Medulla oblongata (tissue), 1 donor: ENCODE results near the gene DLG2.
A peak's percentile ranks its signal among the peaks of the same experiment; 100 is the strongest.

Source experiments
- DNase-seq: peaks from one replicate; pipeline ENCODE4 v3.0.0-alpha.2; 2015; ENCODE audit errors: extremely low spot score

The DLG2 gene

DNA sequence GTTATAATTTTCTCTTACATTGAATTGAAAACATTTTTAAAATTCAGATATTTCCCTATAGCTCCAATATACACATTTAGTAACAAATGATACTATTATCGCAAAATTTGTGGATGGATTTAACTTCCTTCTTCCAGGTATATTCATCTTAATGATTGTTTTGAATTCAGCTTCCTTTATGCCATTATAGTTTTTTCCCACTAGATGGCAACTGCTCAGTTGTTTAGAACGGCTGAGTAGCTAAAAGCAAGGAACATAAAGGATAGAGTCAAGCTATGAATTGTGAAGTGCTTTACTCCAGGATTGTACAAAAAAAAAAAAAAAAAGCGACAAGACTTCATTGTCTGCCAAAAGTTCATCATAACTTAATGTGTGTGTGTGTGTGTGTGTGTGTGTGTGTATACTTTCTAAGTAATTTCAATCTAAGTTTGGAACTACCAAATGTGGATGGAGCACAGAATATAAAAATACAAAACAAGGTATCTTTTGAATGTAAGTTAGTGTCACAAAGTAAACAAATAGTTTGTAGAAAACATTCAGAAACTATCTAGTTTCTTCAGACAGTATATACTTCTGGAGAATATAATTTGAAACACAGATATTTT is 846.4 kb downstream of the DLG2 start:
- peak; percentile 41 for DNase-seq

DNA sequence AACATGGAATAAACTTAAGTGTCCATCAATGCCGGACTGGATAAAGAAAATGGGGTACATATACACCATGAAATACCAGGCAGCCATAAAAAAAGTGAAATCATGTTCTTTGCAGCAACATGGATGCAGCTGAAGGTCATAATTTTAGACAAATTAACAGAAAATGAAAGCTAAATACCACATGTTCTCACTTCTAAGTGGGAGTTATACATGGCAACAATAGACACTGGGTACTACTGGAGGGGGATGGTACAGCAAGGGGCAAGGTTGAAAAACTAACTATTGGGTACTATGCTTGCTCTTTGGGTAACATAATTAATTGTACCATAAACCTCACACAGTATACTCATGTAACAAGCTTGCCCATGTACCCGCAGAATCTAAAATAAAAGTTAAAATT is 851.6 kb downstream of the DLG2 start:
- no peak for DNase-seq

DNA sequence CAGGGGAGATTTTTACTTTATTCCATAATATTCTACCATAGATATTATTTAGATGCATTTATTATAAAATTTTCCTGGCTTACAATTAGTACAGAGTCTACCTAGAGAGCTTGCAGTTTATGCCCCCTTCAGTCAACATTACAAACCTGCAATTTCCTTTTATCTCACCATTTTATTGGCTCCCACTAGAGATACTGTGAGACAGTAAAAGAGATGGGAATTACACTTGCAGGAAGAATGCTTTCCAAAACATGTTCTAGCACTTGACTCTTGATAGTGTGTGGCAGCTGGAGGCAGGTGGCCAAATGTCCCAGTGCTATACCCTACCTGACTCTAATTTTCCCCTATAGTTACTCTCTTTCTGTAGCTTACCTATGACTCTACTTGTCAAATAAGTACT is 863.2 kb downstream of the DLG2 start:
- DNase-seq, result no peak

DNA sequence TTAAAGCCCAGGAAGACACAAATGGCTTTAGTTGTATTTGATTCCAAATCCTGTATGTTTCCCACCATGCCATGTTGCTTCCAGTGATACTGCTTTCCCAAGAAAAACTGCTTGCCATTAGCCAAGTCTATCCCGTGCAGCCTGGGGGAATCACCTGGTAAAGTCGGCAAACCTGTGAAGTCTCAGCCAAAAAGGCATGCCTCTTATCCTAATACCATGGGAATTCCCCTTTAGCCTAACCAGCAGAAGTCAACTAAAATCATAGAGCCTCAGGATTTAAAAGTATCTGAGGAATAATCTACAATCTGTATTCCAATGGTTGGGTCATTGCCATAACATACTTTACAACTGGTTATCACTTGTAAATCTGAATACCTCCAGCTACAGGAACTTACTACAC is 869.4 kb downstream of the DLG2 start:
- no peak for DNase-seq

DNA sequence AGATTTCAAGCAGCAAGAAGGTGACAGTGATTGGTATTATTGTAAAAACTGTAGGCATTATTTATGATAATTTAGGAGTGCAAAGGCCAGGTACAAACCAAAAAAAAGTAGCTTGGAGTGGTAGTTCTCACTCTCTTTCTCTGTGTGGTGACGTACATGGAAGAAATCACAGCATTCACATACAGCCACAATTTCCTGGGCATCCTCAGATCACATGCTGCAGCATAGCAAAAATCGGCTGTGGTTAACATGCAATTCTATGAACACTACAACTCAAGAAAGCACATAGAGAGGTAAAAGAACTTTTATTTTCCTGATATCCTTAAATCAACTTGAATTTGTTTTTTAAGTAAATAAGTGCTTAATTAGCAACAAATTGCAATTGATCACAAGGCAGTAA is 875.8 kb downstream of the DLG2 start:
- no peak for DNase-seq

DNA sequence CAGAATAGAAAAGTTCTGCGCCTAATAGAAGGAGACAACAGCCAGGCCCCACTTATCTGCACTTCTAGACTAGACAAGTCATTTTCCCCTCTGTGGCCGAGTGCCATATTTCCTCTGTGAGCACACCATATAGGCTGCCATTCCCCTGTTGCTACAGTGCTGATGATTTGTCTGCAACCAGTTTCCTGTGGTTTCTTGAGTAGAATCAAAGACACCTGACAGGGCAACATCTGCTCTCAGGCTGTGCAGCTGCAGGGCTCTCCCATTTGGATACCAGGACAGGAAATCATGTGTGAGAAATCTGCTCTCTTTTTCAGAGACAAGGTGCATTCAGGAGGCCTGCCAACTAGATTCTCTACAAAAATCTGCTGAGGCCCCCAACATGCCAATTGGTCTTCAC is 879.3 kb downstream of the DLG2 start:
- DNase-seq, result no peak

DNA sequence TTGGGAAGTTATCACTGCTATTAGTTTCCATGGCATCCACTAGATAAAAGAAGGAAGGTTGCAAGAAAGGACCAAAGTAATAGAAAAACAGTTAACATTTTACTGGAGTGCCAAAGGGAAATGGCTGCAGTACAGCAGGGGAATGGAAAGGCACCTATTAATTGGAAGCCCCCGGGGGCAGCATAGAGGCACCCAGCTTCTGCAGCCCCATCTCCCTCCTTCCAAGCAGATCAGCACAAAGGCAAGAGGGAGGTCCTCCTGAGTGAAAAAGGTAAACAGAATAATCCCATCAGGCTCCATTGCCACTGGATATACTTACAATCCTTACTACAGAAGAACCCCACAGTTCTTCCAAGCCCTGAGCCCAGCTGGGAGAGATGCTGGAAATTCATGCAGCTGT is 887.1 kb downstream of the DLG2 start:
- DNase-seq, result no peak

DNA sequence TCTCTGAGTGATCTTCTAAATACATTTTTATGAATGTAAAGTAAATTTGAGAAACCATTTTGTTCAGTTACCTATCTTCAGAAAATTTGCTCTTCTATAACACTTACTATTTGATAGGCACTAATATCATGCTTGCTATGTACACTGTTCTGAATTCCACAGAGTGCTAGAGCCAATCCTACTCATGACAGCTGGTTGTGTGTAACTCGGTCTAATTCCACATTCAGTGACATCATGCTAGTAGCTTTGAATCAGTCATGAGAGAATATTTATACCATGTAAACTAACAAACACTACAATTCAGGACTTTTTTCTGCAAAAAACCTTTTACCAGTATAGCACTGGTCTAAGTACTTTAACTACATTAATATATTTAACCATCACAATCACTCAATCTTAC is 902.9 kb downstream of the DLG2 start:
- no peak for DNase-seq

DNA sequence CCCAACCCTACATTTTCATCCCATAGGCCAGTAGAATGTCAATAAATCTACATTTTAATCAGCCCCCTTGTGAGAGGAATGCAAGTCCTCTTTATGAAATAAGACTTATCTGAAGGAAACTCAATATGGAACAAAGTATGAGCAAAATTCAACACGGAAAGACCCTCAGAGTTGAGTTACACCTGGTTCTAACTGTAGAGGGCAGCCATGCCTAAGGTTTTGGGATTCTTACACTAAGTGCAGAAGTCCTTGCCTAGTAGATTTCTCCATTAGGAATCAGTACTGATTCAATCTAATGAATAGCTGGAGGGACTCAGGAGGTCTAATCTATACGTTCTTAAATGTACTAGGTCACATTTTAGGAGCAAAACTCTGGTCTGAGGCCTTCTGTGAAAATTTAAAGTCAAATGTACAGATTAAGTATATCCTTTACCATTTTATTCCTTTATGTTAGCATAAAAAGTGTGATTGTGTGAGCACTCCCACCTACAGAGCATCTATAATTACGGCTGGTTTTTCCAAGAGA is 904.5 kb downstream of the DLG2 start:
- peak; percentile 6 for DNase-seq

DNA sequence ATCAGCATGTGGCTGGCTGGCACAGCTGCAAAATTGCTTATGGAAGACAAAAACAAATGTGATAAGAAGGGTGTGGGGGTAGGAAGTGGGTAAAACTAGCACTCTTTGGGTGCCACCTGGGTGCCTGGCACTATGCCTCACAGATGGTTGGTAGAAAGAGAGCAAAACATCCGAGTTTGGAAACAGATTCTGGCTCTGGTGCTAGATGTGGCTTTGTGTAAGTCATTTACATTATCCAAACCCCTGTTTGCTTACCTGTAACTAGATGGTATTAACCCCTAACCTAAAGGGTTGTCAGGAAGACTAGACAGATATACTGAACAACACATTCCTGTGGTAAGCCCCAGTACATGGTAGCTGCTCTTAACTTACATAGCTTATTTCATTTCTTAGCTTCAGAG is 905.6 kb downstream of the DLG2 start:
- DNase-seq, result no peak

DNA sequence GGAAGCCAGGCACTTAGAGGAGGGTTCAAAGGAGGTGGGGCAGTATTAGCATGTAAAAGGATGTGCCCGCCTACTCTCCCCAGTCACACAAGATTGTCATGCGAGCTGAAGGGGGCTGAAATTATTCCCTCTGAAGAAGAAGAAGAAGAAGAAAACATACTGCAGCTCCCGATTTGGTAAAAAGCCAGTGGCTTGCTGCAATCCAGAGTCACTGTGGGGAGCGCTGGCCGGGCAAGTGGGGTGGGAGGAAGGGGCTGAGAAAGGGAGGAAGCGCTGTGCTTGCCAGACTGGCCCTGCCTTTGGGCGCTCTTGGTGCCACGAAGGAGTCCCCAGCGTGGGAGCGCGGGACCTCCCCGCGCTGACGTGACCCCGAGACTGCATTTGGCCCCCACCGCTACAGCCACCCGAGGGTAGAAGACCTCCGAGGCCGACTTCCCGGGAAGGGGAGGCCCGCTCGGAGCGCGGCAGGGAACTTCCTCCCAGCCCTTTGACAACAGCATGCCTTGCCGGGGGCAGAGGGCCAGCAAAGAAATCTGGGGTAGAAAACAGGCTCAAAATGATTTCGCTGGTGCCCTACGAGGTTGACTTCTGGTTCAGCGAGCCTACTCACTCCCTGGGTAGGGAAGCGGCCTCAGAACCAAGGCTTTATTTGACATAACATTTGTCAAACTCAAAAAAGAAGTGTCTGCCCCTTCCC is 906.3 kb downstream of the DLG2 start:
- peak; percentile 38 for DNase-seq

DNA sequence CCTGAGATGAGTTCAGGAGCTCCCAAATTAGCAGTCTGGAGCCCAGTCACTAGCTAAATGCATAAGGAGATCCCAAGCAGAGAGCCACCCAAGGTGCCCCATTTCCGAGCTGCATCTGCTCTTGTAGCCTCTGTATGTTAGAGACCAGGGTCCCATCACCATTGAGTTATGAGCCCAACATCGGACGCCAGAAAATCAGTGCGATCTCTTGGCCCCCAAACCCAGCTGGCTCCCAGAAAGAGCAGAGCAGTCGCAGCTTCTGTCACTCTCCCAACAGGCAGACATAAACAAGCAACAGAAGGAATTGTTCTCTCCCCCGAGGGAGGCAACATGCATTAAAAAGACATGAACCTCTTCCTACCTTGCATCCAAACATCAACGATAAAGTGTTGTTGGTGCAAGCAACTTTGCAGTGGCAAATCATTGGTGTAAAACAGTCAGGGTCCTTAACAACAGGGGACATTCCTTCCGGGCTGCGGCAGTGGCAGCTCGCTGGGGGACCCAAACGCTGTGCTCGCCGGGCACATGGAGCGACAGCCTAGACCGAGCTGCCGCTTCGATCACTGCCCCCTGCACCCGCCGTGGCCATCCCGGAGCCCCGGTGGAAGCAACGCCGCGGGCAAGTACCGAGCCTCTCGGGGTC is 907.1 kb downstream of the DLG2 start:
- DNase-seq, result peak; percentile 13

DNA sequence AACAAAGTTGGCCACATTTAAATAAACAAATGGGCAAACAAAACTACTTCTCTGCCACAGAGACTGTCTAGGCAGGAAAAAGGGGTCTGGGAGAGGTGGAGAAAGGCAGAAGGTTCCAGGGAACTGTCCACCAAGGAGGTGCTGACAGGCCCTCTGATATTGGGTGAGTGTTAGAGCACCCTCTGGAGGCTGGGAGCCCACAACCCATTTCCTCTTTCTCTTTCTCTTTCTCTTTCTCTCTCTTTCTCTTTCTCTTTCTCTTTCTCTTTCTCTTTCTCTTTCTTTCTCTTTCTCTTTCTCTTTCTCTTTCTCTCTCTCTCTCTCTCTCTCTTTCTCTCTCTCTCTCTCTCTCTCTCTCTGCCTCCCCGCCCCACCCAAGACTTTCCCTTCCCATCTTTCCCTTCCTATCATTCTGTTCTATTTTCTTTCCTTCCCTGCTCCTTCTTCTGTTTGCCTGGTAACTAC is 912.8 kb downstream of the DLG2 start:
- DNase-seq, result peak; percentile 45

DNA sequence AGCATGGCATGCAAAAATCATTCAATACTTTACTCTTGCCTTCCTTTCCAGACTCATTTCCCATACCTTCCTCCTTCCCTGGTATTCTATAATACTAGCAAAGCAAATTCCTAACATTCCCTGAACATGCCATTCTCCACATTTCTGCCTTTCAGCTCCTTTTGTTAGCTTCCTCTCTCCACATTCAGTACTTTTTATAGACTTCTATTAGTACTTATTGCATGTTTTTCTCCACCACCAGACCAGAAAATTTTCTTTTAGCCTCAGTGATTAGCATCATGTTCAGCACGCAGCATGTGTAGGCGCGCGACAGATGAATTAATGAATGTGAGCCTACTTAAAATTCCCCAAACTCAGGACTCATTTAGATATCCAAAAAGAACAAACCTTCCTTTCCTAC is 935.3 kb downstream of the DLG2 start:
- DNase-seq, result no peak

DNA sequence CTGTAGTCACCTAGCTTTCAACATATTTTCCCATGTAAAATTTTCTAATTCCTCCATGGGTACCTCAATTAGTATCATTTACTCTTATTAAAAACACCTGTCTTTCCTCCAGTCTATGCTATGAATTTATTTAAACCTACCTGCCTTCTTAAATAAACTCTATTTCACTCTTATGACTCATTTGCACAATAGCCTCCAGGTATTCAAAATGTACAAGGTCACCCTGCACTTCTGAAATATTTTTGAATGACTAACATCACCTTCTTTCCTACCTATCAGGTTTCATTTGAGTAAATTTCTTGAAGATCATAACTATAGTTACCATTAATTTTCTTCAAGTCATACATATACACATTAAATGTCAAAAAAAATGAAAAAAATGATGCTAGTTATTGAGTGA is 939.7 kb downstream of the DLG2 start:
- DNase-seq, result no peak

DNA sequence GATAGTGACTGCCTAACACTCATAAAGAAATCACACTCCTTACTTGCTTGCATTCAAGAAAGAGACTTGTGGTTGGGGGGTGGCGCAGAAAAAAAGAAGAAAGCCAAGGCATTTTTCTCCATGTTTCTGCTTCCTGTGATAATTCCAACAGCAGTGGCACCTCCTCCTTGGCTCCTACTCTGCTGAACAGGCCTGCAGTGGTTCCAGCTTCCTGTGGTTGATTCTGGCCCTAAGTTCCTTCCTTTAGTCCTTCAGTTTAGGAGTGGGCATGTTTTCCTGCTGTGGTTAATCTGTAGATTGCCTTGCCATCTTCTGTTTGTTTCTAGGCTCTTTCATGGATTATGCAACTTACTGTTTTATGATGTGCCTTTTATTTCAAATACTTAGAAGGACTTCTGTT is 940.4 kb downstream of the DLG2 start:
- no peak for DNase-seq

DNA sequence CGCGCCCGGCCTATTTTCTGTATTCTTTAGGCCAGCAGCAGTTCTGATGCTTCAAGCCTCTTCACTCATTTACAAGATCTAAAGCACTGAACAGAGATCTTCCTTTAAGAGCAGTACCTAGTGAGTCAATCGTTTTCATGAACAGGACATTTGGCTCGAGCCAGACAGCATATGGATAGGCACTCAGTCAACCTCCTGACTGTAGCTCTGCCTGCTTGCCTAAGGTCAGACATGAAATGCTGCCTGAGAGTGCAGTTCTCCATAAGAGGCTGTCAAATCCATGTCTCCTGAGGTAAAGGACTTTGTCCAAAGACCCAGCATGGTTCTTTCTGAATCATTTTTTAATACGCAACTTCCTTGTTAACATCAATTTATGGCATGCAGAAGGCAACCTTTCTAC is 941.2 kb downstream of the DLG2 start:
- no peak for DNase-seq

DNA sequence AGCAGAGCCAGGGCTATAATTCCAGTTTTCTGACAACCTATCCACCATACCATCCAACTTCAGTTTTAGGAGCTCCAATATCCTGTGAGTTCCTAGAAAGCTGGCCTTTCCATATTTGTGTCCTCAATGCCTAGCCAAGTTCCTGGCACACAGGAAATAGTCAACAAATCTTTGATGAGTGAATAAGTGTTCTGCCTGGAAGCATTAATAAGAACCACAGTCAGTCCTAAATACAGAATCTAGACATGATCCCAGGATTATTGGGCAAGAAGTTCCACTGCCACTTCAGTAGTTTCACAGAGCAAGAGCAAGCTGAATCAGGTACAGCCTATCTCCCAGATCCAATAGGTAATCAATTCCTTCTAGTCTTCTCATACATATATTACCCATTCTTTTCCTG is 942.0 kb downstream of the DLG2 start:
- DNase-seq, result no peak

DNA sequence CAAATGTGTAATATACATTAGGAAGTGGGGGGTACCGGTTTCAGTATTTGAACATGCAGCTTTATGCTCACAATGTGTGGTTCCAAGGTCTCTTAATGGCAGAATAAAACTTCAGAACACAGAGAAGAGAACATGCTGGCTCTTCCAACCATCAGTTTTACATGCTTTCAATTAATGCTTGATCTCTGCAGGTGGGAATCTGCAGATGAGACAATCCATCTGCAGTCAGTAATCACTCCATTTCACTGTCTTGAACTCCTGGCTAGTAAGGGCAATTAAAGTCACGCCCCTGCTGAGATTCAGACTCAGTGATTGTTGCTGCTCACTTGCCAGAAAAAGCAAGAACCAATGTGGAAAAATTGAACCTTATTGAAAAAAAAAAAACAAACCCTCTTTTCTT is 945.7 kb downstream of the DLG2 start:
- no peak for DNase-seq

DNA sequence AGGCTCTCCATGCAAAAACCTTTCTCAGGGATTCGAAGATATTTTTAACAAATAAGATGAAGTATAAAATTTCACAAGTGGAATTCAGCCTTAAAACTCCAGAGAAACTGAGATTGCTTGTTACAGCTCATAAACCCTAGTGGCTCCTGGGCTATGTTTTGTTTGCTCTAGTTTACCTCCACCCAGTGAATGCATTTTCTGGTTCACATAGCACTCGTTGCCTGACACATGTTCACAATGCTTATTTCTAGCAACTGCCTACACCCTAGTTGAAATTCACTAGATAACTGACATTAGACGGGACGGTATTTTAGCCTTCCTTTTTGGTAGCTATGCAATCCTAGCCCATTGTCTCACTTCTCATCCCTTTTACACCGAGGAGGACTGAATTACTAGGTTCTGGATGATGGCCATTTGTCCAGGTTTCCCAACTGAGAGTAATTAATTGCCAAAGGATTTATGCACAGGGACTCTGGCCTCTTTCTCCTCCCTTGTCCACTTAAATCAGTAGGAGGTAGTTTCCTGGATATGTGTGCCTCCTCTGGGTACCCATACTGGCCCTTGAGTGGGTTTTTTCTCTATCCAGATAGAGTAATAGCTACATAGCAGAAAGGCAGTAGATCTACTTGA is 951.6 kb downstream of the DLG2 start:
- no peak for DNase-seq

DNA sequence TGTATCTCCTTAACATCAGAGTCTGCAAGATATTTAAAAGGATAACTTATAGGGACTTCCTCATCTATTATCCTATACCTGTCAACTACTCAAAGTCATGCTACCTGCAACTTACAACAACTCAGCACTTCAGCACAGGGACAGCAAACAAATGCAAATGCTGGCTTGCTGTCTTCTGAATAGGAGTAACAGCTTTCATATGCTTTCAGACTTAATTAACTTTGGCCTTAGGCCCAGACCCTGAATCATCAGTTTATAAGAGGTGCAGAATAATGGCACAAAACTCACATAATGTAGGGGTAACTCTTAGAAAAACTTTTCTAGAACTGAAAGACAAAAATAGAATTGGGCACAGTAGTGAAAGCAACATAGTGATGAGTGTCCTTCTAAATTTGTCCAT is 953.4 kb downstream of the DLG2 start:
- peak; percentile 67 for DNase-seq

DNA sequence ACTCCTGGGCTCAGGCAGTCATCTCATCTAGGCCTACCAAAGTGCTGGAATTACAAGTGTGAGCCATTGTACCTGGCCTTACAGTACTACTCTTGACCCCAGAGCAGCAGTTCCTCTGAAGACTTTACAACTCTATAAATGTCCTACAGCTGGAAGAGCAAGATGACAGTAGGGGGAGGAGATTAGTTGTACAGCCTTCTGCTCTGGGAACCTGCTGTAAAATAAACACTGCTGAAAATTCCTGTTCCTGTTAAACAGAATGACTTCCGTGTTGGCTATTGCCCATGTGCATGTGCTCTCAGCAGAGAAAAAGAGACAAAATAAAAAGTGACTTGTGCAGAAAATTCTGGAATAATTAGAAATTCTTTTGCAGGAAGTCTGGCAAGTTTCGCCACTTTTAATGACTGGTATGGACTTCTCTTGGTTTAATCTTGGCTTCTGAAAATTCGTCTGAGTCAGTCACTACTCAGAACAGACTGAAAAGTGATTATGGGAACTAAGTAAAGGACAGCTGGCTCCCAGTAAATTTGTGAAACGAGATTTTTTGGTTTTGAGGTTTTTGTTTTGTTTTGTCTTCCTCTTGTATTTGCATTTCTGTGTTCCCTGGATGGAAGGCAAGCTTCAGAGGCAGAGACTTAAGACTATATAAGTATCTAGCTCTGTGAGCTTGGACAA is 955.7 kb downstream of the DLG2 start:
- DNase-seq, result no peak
